GM12878 (cell line): ENCODE measurements around the gene ADAP1. TPM values are rescaled to one million over a fixed set of nuclear protein-coding genes. Genes with fewer than 3 reads are reported as not detected.

Experiments used
- ATAC-seq: fragments of 200-7000 bp; cut with Tn5 transposase; 3 replicates; pipeline ENCODE4 v1.9.1; 2020; ENCODE audit warnings: mild to moderate bottlenecking, moderate library complexity
- BruUV-seq: library from RNA; stranded (reverse); fragments of 400-500 nt; replicated peaks from 2 replicates; lab custom pipeline; 2021; lab: Mats Ljungman, UMichigan
- CTCF ChIA-PET: fragments of 300-600 bp; sonication (Branson Sonifier 250); formaldehyde crosslinking; extraction: SDS; loops from one replicate; lab custom pipeline; 2021; ENCODE audit warnings: inconsistent platforms; lab: Yijun Ruan, JAX
- POLR2A ChIA-PET: fragments of 350-600 bp; formaldehyde crosslinking; extraction: SDS; loops from one replicate; lab custom pipeline; 2021; ENCODE audit warnings: inconsistent platforms; lab: Charles Lee
- RAD21 ChIA-PET: fragments of 300-600 bp; sonication (Branson Sonifier 250); formaldehyde crosslinking; loops from one replicate; lab custom pipeline; 2023; ENCODE audit warnings: antibody characterized with exemption; ENCODE audit not compliant: unreplicated experiment; lab: Charles Lee
- SMC1A ChIA-PET: fragments of 300-600 bp; sonication (Branson Sonifier 250); formaldehyde crosslinking; loops from one replicate; lab custom pipeline; 2023; ENCODE audit not compliant: unreplicated experiment, uncharacterized antibody; lab: Charles Lee
- DNase-seq: peaks from one replicate; pipeline ENCODE4 v3.0.0-alpha.2; 2011; ENCODE audit warnings: low read depth, low spot score
- FAIRE-seq: peaks from 3 replicates; lab custom pipeline; 2011; peaks lifted over from hg19 to GRCh38; lab: Jason Lieb, UNC
- H2AFZ ChIP-seq: 2 replicates; pipeline ENCODE4 v1.6.0; 2011; ENCODE audit warnings: low read depth, low read length, control low read depth; ENCODE audit not compliant: control insufficient read depth
- H3K27ac ChIP-seq: 2 replicates; pipeline ENCODE4 v1.5.1; 2011; ENCODE audit warnings: control low read depth; ENCODE audit not compliant: control insufficient read depth, insufficient read depth
- H3K27me3 ChIP-seq, 2 experiments: replicated peaks in 1 of 2; 2 replicates each; pipeline versions ENCODE4 v1.6.0 to v1.6.1; 2011; ENCODE audit warnings: low read length in 1 of 2; ENCODE audit not compliant: control insufficient read depth in 2 of 2, insufficient read depth in 2 of 2
- H3K36me3 ChIP-seq, 2 experiments: 2 replicates each; pipeline ENCODE4 v1.5.1; 2011; ENCODE audit warnings: low read length in 1 of 2; ENCODE audit not compliant: control insufficient read depth in 2 of 2, insufficient read depth in 2 of 2
- H3K4me1 ChIP-seq: 2 replicates; pipeline ENCODE4 v1.6.1; 2011; ENCODE audit warnings: mild to moderate bottlenecking, low read length, moderate library complexity, mixed read lengths; ENCODE audit not compliant: control insufficient read depth, insufficient read depth
- H3K4me2 ChIP-seq: 2 replicates; pipeline ENCODE4 v1.6.0; 2011; ENCODE audit warnings: control low read depth; ENCODE audit not compliant: control insufficient read depth, insufficient read depth
- H3K4me3 ChIP-seq: fragments of 200-600 bp; sonication (generic); 2 replicates; pipeline ENCODE4 v1.5.1; 2016
- H3K79me2 ChIP-seq: 2 replicates; pipeline ENCODE4 v1.6.0; 2011; ENCODE audit warnings: low read length; ENCODE audit not compliant: control insufficient read depth, insufficient read depth
- H3K9ac ChIP-seq: 2 replicates; pipeline ENCODE4 v1.8.0; 2011; ENCODE audit warnings: low read length, control low read depth, mixed read lengths; ENCODE audit not compliant: control insufficient read depth, insufficient read depth
- H3K9me3 ChIP-seq: replicated peaks from 3 replicates; pipeline ENCODE4 v1.5.1; 2011; ENCODE audit warnings: mild to moderate bottlenecking, low read length; ENCODE audit not compliant: control insufficient read depth, insufficient read depth
- H4K20me1 ChIP-seq: 2 replicates; pipeline ENCODE4 v1.6.0; 2011; ENCODE audit not compliant: control insufficient read depth, insufficient read depth
- HDAC2 ChIP-seq: fragments of 200-600 bp; sonication (generic); IDR thresholded peaks from 2 replicates; pipeline ENCODE4 v1.6.1; 2017
- LARP7 ChIP-seq: fragments of 450-650 bp; IDR thresholded peaks from 2 replicates; pipeline ENCODE4 v1.6.1; 2017; ENCODE audit warnings: mild to moderate bottlenecking
- TARDBP ChIP-seq: IDR thresholded peaks from 2 replicates; pipeline ENCODE4 v1.6.1; 2016; ENCODE audit warnings: borderline replicate concordance
- TBL1XR1 ChIP-seq: IDR thresholded peaks from 2 replicates; pipeline ENCODE4 v1.6.1; 2012; ENCODE audit warnings: low read depth, low read length, improper control_type of control experiment
- WGBS: methylation state at CpG from one replicate; pipeline ENCODE4 v1.1.6; 2016; ENCODE audit warnings: low lambda C conversion rate; ENCODE audit not compliant: insufficient replicate concordance, insufficient coverage; ENCODE audit errors: missing lambda C conversion rate; 5-methylcytosine and 5-hydroxymethylcytosine counted together
- in situ Hi-C: fragments of 300-500 bp; cut with MboI; formaldehyde crosslinking; loops from 9 replicates; pipeline ENCODE4 v1.14.3; 2018; ENCODE audit warnings: mixed read lengths
- intact Hi-C: fragments of 100-400 bp; cut with micrococcal nuclease; formaldehyde crosslinking; loops from one replicate; pipeline ENCODE4 v1.14.2; 2022; ENCODE audit not compliant: unreplicated experiment
- polyA plus RNA-seq, 11 experiments: library from polyadenylated mRNA; depleted of rRNA in 4 of 11; unstranded in 6 of 11; stranded (reverse) in 5 of 11; fragments of >200 nt; fragmentation: Nextera tagmentation in 4 of 11; fragmentation: Illumina TruSeq in 1 of 11; extraction: Ambion mirVana in 4 of 11; extraction: Trizol in 1 of 11; gene quantifications; 1 replicate in 1 of 11; 2 replicates in 10 of 11; pipeline versions ENCODE4 v1.2.1 to v1.2.3, GENCODE V29; 2011 to 2016; ENCODE audit warnings: inconsistent platforms in 2 of 11, missing spikeins in 2 of 11, low read depth in 1 of 11
- total RNA-seq, 4 experiments: library from RNA; depleted of rRNA in 3 of 4; stranded (reverse); fragments of >200 nt in 3 of 4; fragmentation: Illumina TruSeq in 1 of 4; extraction: Trizol in 1 of 4; gene quantifications; 2 replicates each; pipeline versions ENCODE4 v1.2.1 to v1.2.3, GENCODE V29; 2013 to 2021

ADAP1 gene
- total and polyA plus RNA-seq, 10 of the 15 experiments (the other 5 are each of a cell fraction or from before 2014, with no cell fraction given), result 0.22 to 44.2 (median 22.0) TPM; not detected in 1

- BruUV-seq, result no TSS peak
- no peak overlapping the region for H3K27ac ChIP-seq
- no peak overlapping the region for H2AFZ ChIP-seq
- DNase-seq (no peak), FAIRE-seq (no peak), ATAC-seq (no peak)
- ChIA-PET CTCF (no interaction called here), SMC1A (no interaction called here), RAD21 (no interaction called here), POLR2A (no interaction called here)
- in situ Hi-C loops (no loop called here), intact Hi-C loops (no loop called here)
- H3K9me3 ChIP-seq, result no peaks in the 10 kb centered on the region; the same call in 2 of the 3 replicates
- peaks cover 16 to 30% of the 10 kb centered on the region in 2 experiments; a peak in 3 of 4 replicates for H3K36me3 ChIP-seq
- H3K79me2 ChIP-seq, result no peaks in the 10 kb centered on the region
- H3K4me2 ChIP-seq, result no peak overlapping the region
- H3K27me3 ChIP-seq, result no peaks in the 10 kb centered on the region
- WGBS, result 97% methylated on average over 14 of the region's 14 CpGs
- H3K4me1 ChIP-seq, result no peaks in the 10 kb centered on the region
- H4K20me1 ChIP-seq, result no peaks in the 10 kb centered on the region
- no peak overlapping the region for H3K4me3 ChIP-seq
- no peak overlapping the region for H3K9ac ChIP-seq
- TF ChIP-seq LARP7 (no peak), TBL1XR1 (no peak), TARDBP (no peak), HDAC2 (no peak)
- TF ChIP-seq, all 136 proteins: peak for 0
Observed at GRCh38 chr7:849145-849544, 105.3 kb downstream of the ADAP1 start.

Other genes with a start within 250 kb of the ADAP1 start
Only the 7 nearest of the 9 such genes appear.
- gene SUN1, start 122.2 kb downstream of the ADAP1 start, total RNA-seq (2014; rRNA removed), result 65.2 and 70.7 TPM in 2 replicates
- 33.0 and 33.5 TPM in 2 replicates for gene SUN1, start 122.2 kb downstream of the ADAP1 start, total RNA-seq (2014; rRNA removed; fragmentation: Illumina TruSeq; extraction: Trizol)
- gene SUN1, start 122.2 kb downstream of the ADAP1 start, total RNA-seq (2021), result 69.3 and 75.8 TPM in 2 replicates
- 71.4 and 107 TPM in 2 replicates for gene SUN1, start 122.2 kb downstream of the ADAP1 start, polyA plus RNA-seq (2011; rRNA removed)
- gene SUN1, start 122.2 kb downstream of the ADAP1 start, polyA plus RNA-seq (2014; fragmentation: Illumina TruSeq; extraction: Trizol), result 35.2 and 43.4 TPM in 2 replicates
- 10 to 100 TPM; 27.8 to 28.1 TPM for gene SUN1, start 122.2 kb downstream of the ADAP1 start, polyA plus RNA-seq (2014; fragmentation: Nextera tagmentation; extraction: Ambion mirVana)
- gene SUN1, start 122.2 kb downstream of the ADAP1 start, polyA plus RNA-seq (2014; rRNA removed), result 89.9 and 106 TPM in 2 replicates
- gene SUN1, start 122.2 kb downstream of the ADAP1 start, polyA plus RNA-seq (2016; fragmentation: Nextera tagmentation; extraction: Ambion mirVana), result 10 to 100 TPM; 64.7 to 66.8 TPM
- gene GET4, start 78.1 kb downstream of the ADAP1 start, total RNA-seq (2014; rRNA removed), result 42.9 and 53.6 TPM in 2 replicates
- gene GET4, start 78.1 kb downstream of the ADAP1 start, total RNA-seq (2014; rRNA removed; fragmentation: Illumina TruSeq; extraction: Trizol), result 12.0 and 16.1 TPM in 2 replicates
- gene GET4, start 78.1 kb downstream of the ADAP1 start, total RNA-seq (2021), result 40.7 and 42.1 TPM in 2 replicates
- 17.6 and 25.9 TPM in 2 replicates for gene GET4, start 78.1 kb downstream of the ADAP1 start, polyA plus RNA-seq (2011; rRNA removed)
- gene GET4, start 78.1 kb downstream of the ADAP1 start, polyA plus RNA-seq (2014; fragmentation: Illumina TruSeq; extraction: Trizol), result 4.4 and 14.0 TPM in 2 replicates
- 1 to 10 TPM in 1 of 2 experiments, under 1 TPM in 1; 0.66 to 2.3 TPM for gene GET4, start 78.1 kb downstream of the ADAP1 start, polyA plus RNA-seq (2014; fragmentation: Nextera tagmentation; extraction: Ambion mirVana)
- 69.0 and 76.0 TPM in 2 replicates for gene GET4, start 78.1 kb downstream of the ADAP1 start, polyA plus RNA-seq (2014; rRNA removed)
- 10 to 100 TPM; 68.9 to 73.8 TPM for gene GET4, start 78.1 kb downstream of the ADAP1 start, polyA plus RNA-seq (2016; fragmentation: Nextera tagmentation; extraction: Ambion mirVana)
- gene COX19, start 20.9 kb upstream of the ADAP1 start, total RNA-seq (2014; rRNA removed), result 10.2 and 12.5 TPM in 2 replicates
- 9.5 and 11.4 TPM in 2 replicates for gene COX19, start 20.9 kb upstream of the ADAP1 start, total RNA-seq (2014; rRNA removed; fragmentation: Illumina TruSeq; extraction: Trizol)
- 8.6 and 9.0 TPM in 2 replicates for gene COX19, start 20.9 kb upstream of the ADAP1 start, total RNA-seq (2021)
- 15.9 and 17.0 TPM in 2 replicates for gene COX19, start 20.9 kb upstream of the ADAP1 start, polyA plus RNA-seq (2011; rRNA removed)
- gene COX19, start 20.9 kb upstream of the ADAP1 start, polyA plus RNA-seq (2014; fragmentation: Illumina TruSeq; extraction: Trizol), result 7.0 and 12.4 TPM in 2 replicates
- gene COX19, start 20.9 kb upstream of the ADAP1 start, polyA plus RNA-seq (2014; fragmentation: Nextera tagmentation; extraction: Ambion mirVana), result 1 to 10 TPM; 3.7 to 6.6 TPM
- 8.9 and 10.2 TPM in 2 replicates for gene COX19, start 20.9 kb upstream of the ADAP1 start, polyA plus RNA-seq (2014; rRNA removed)
- 10 to 100 TPM; 15.0 to 17.9 TPM for gene COX19, start 20.9 kb upstream of the ADAP1 start, polyA plus RNA-seq (2016; fragmentation: Nextera tagmentation; extraction: Ambion mirVana)
- not detected in 2 replicates for gene CYP2W1, start 28.5 kb upstream of the ADAP1 start, total RNA-seq (2014; rRNA removed)
- not detected in 2 replicates for gene CYP2W1, start 28.5 kb upstream of the ADAP1 start, total RNA-seq (2014; rRNA removed; fragmentation: Illumina TruSeq; extraction: Trizol)
- not detected in 2 replicates for gene CYP2W1, start 28.5 kb upstream of the ADAP1 start, total RNA-seq (2021)
- gene CYP2W1, start 28.5 kb upstream of the ADAP1 start, polyA plus RNA-seq (2011; rRNA removed), result not detected in 2 replicates
- not detected in 2 replicates for gene CYP2W1, start 28.5 kb upstream of the ADAP1 start, polyA plus RNA-seq (2014; fragmentation: Illumina TruSeq; extraction: Trizol)
- not detected for gene CYP2W1, start 28.5 kb upstream of the ADAP1 start, polyA plus RNA-seq (2014; fragmentation: Nextera tagmentation; extraction: Ambion mirVana)
- gene CYP2W1, start 28.5 kb upstream of the ADAP1 start, polyA plus RNA-seq (2014; rRNA removed), result not detected in 2 replicates
- gene CYP2W1, start 28.5 kb upstream of the ADAP1 start, polyA plus RNA-seq (2016; fragmentation: Nextera tagmentation; extraction: Ambion mirVana), result not detected
- gene GPR146, start 89.9 kb upstream of the ADAP1 start, total RNA-seq (2014; rRNA removed), result 0.65 and 0.68 TPM in 2 replicates
- 0.36 and 0.92 TPM in 2 replicates for gene GPR146, start 89.9 kb upstream of the ADAP1 start, total RNA-seq (2014; rRNA removed; fragmentation: Illumina TruSeq; extraction: Trizol)
- gene GPR146, start 89.9 kb upstream of the ADAP1 start, total RNA-seq (2021), result 0.51 and 1.1 TPM in 2 replicates
- 9.0 and 12.0 TPM in 2 replicates for gene GPR146, start 89.9 kb upstream of the ADAP1 start, polyA plus RNA-seq (2011; rRNA removed)
- gene GPR146, start 89.9 kb upstream of the ADAP1 start, polyA plus RNA-seq (2014; fragmentation: Illumina TruSeq; extraction: Trizol), result 0.19 TPM in 1 of 2 replicates, not detected in the other
- gene GPR146, start 89.9 kb upstream of the ADAP1 start, polyA plus RNA-seq (2014; fragmentation: Nextera tagmentation; extraction: Ambion mirVana), result not detected
- gene GPR146, start 89.9 kb upstream of the ADAP1 start, polyA plus RNA-seq (2014; rRNA removed), result 0.50 and 0.80 TPM in 2 replicates
- gene GPR146, start 89.9 kb upstream of the ADAP1 start, polyA plus RNA-seq (2016; fragmentation: Nextera tagmentation; extraction: Ambion mirVana), result 1 to 10 TPM in 1 of 2 experiments, under 1 TPM in 1; 0.56 to 1.0 TPM
- 5.3 and 5.5 TPM in 2 replicates for gene GPER1, start 133.4 kb upstream of the ADAP1 start, total RNA-seq (2014; rRNA removed)
- 1.8 and 2.2 TPM in 2 replicates for gene GPER1, start 133.4 kb upstream of the ADAP1 start, total RNA-seq (2014; rRNA removed; fragmentation: Illumina TruSeq; extraction: Trizol)
- 6.3 and 7.7 TPM in 2 replicates for gene GPER1, start 133.4 kb upstream of the ADAP1 start, total RNA-seq (2021)
- 1.3 and 1.9 TPM in 2 replicates for gene GPER1, start 133.4 kb upstream of the ADAP1 start, polyA plus RNA-seq (2011; rRNA removed)
- gene GPER1, start 133.4 kb upstream of the ADAP1 start, polyA plus RNA-seq (2014; fragmentation: Illumina TruSeq; extraction: Trizol), result 0.73 and 1.4 TPM in 2 replicates
- under 1 TPM; 0.03 to 0.73 TPM for gene GPER1, start 133.4 kb upstream of the ADAP1 start, polyA plus RNA-seq (2014; fragmentation: Nextera tagmentation; extraction: Ambion mirVana)
- 6.5 TPM in 2 replicates for gene GPER1, start 133.4 kb upstream of the ADAP1 start, polyA plus RNA-seq (2014; rRNA removed)
- gene GPER1, start 133.4 kb upstream of the ADAP1 start, polyA plus RNA-seq (2016; fragmentation: Nextera tagmentation; extraction: Ambion mirVana), result 1 to 10 TPM; 3.0 to 5.2 TPM
- 15.4 and 19.4 TPM in 2 replicates for gene ZFAND2A, start 205.5 kb upstream of the ADAP1 start, total RNA-seq (2014; rRNA removed)
- 16.0 and 17.6 TPM in 2 replicates for gene ZFAND2A, start 205.5 kb upstream of the ADAP1 start, total RNA-seq (2014; rRNA removed; fragmentation: Illumina TruSeq; extraction: Trizol)
- gene ZFAND2A, start 205.5 kb upstream of the ADAP1 start, total RNA-seq (2021), result 14.8 and 16.7 TPM in 2 replicates
- 30.8 and 32.5 TPM in 2 replicates for gene ZFAND2A, start 205.5 kb upstream of the ADAP1 start, polyA plus RNA-seq (2011; rRNA removed)
- 14.1 and 17.2 TPM in 2 replicates for gene ZFAND2A, start 205.5 kb upstream of the ADAP1 start, polyA plus RNA-seq (2014; fragmentation: Illumina TruSeq; extraction: Trizol)
- gene ZFAND2A, start 205.5 kb upstream of the ADAP1 start, polyA plus RNA-seq (2014; fragmentation: Nextera tagmentation; extraction: Ambion mirVana), result 10 to 100 TPM; 34.9 to 39.9 TPM
- 19.8 and 23.1 TPM in 2 replicates for gene ZFAND2A, start 205.5 kb upstream of the ADAP1 start, polyA plus RNA-seq (2014; rRNA removed)
- 10 to 100 TPM; 21.7 to 23.1 TPM for gene ZFAND2A, start 205.5 kb upstream of the ADAP1 start, polyA plus RNA-seq (2016; fragmentation: Nextera tagmentation; extraction: Ambion mirVana)